K562 (cell line): ENCODE data around the gene NXPH4.

Experiments used
- BCLAF1 ChIP-seq, 2 experiments: fragments of 450-650 bp in 1 of 2; IDR thresholded peaks; 2 replicates each; pipeline ENCODE4 v1.6.1; 2011 to 2017; ENCODE audit warnings: low read depth in 2 of 2, antibody characterized with exemption in 1 of 2, borderline replicate concordance in 1 of 2, low read length in 1 of 2, mild to moderate bottlenecking in 1 of 2, mixed read lengths in 1 of 2; ENCODE audit not compliant: control insufficient read depth in 1 of 2
- BRF1 ChIP-seq: IDR thresholded peaks from 3 replicates; pipeline ENCODE4 v1.6.1; 2011; ENCODE audit warnings: borderline replicate concordance, mild to moderate bottlenecking; ENCODE audit not compliant: insufficient read length; ENCODE audit errors: extremely low read depth
- CSDE1 ChIP-seq, 2 experiments: fragments of 450-650 bp; IDR thresholded peaks; 2 replicates each; pipeline ENCODE4 v1.6.1; 2016; ENCODE audit warnings: mild to moderate bottlenecking in 1 of 2
- HDAC6 ChIP-seq: IDR thresholded peaks from 2 replicates; pipeline ENCODE4 v1.6.1; 2012; ENCODE audit warnings: low read depth, mild to moderate bottlenecking, control low read depth, inconsistent platforms, low read length, moderate library complexity
- KLF13 ChIP-seq: fragments of 450-650 bp; IDR thresholded peaks from 2 replicates; pipeline ENCODE4 v1.6.1; 2016; ENCODE audit warnings: missing genetic modification characterization, low read depth, mild to moderate bottlenecking, missing compliant biosample characterization, moderate library complexity, borderline replicate concordance
- NFYB ChIP-seq: IDR thresholded peaks from 2 replicates; pipeline ENCODE4 v1.6.1; 2011; ENCODE audit warnings: mild to moderate bottlenecking, moderate library complexity; ENCODE audit not compliant: insufficient read length; ENCODE audit errors: extremely low read depth
- POLR2AphosphoS5 ChIP-seq: IDR thresholded peaks from 2 replicates; pipeline ENCODE4 v1.6.1; 2011; ENCODE audit warnings: mild to moderate bottlenecking, low read depth, low read length, moderate library complexity; ENCODE audit not compliant: control insufficient read depth, insufficient read depth
- PRPF4 ChIP-seq: fragments of 200-400 bp; formaldehyde crosslinking; IDR thresholded peaks from one replicate; pipeline ENCODE4 v1.6.1; 2017; ENCODE audit warnings: low read length, low read depth, mild to moderate bottlenecking; ENCODE audit not compliant: insufficient read depth, poor library complexity, severe bottlenecking
- SAFB ChIP-seq: fragments of 200-400 bp; formaldehyde crosslinking; IDR thresholded peaks from 2 replicates; pipeline ENCODE4 v1.6.1; 2017; ENCODE audit warnings: low read depth, low read length, borderline replicate concordance
- ZNF41 ChIP-seq: fragments of 250-450 bp; sonication (Bioruptor Pico); conservative IDR thresholded peaks from 2 replicates; pipeline ENCODE4 v1.4.0; 2020; ENCODE audit warnings: mild to moderate bottlenecking
- ZNF445 ChIP-seq: fragments of 250-450 bp; sonication (Bioruptor Pico); IDR thresholded peaks from 2 replicates; pipeline ENCODE4 v1.4.0; 2020; ENCODE audit warnings: low read depth, mild to moderate bottlenecking, moderate library complexity
- TF ChIP-seq, protein P1 (sequence below): fragments of 450-650 bp; IDR thresholded peaks from one replicate; pipeline ENCODE4 v1.6.1; 2018; ENCODE audit warnings: mild to moderate bottlenecking, moderate library complexity; ENCODE audit not compliant: partially characterized antibody

- no peak for TF ChIP-seq POLR2AphosphoS5
- TF ChIP-seq, protein P1, sequence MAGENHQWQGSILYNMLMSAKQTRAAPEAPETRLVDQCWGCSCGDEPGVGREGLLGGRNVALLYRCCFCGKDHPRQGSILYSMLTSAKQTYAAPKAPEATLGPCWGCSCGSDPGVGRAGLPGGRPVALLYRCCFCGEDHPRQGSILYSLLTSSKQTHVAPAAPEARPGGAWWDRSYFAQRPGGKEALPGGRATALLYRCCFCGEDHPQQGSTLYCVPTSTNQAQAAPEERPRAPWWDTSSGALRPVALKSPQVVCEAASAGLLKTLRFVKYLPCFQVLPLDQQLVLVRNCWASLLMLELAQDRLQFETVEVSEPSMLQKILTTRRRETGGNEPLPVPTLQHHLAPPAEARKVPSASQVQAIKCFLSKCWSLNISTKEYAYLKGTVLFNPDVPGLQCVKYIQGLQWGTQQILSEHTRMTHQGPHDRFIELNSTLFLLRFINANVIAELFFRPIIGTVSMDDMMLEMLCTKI, result no peak
- no peak for TF ChIP-seq KLF13
- no peak for TF ChIP-seq CSDE1 (IDR thresholded peaks at IDR 0.05)
- no peak for TF ChIP-seq ZNF41 (CRISPR knock-in tag)
- no peak for TF ChIP-seq BRF1
- TF ChIP-seq NFYB, result no peak
- no peak for TF ChIP-seq PRPF4
- TF ChIP-seq SAFB, result no peak
- TF ChIP-seq HDAC6, result no peak
- TF ChIP-seq ZNF445 (CRISPR knock-in tag), result no peak
- TF ChIP-seq BCLAF1 (IDR thresholded peaks at IDR 0.05; ENCODE audit: borderline replicate concordance in 1 of 2, control insufficient read depth in 1 of 2, low read depth in 2 of 2, low read length in 1 of 2), result no peak
These were observed 25.8 kb upstream of the NXPH4 start for GRCh38 chr12:57190821-57191220.
